ENCODE measurements around the gene ZBTB48.

- TF ChIP-seq CTCF (IDR thresholded peaks at IDR 0.05; ENCODE audit: low read length) (no peak), EZH2phosphoT487 (IDR thresholded peaks at IDR 0.05; ENCODE audit: low read length) (no peak)
Measured at GRCh38 chr1:6614019-6614928, 34.5 kb downstream of the ZBTB48 start.

Data from MM.1S (cell line).